ENCODE results near the gene TMEM220.

- TF ChIP-seq PPARA (CRISPR knock-in tag; IDR thresholded peaks at IDR 0.05; ENCODE audit: borderline replicate concordance) (no peak), ZFP3 (CRISPR knock-in tag; IDR thresholded peaks at IDR 0.05) (no peak), CSRNP3 (CRISPR knock-in tag; IDR thresholded peaks at IDR 0.05) (no peak), ARNTL (CRISPR knock-in tag; IDR thresholded peaks at IDR 0.05; ENCODE audit: borderline replicate concordance, low read depth) (no peak), CSDC2 (CRISPR knock-in tag; IDR thresholded peaks at IDR 0.05) (no peak), TSHZ2 (CRISPR knock-in tag; IDR thresholded peaks at IDR 0.05) (no peak), ZNF8 (CRISPR knock-in tag; IDR thresholded peaks at IDR 0.05) (no peak), ESRRG (CRISPR knock-in tag; IDR thresholded peaks at IDR 0.05) (no peak)
- TF ChIP-seq, protein P1, sequence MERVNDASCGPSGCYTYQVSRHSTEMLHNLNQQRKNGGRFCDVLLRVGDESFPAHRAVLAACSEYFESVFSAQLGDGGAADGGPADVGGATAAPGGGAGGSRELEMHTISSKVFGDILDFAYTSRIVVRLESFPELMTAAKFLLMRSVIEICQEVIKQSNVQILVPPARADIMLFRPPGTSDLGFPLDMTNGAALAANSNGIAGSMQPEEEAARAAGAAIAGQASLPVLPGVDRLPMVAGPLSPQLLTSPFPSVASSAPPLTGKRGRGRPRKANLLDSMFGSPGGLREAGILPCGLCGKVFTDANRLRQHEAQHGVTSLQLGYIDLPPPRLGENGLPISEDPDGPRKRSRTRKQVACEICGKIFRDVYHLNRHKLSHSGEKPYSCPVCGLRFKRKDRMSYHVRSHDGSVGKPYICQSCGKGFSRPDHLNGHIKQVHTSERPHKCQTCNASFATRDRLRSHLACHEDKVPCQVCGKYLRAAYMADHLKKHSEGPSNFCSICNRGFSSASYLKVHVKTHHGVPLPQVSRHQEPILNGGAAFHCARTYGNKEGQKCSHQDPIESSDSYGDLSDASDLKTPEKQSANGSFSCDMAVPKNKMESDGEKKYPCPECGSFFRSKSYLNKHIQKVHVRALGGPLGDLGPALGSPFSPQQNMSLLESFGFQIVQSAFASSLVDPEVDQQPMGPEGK (CRISPR knock-in tag; IDR thresholded peaks at IDR 0.05; ENCODE audit: borderline replicate concordance): 0 out of 2 replicates have a peak, but pooled peaks have one; percentile 37
These were observed 32.4 kb downstream of the TMEM220 start, which contains the start of the genes ADPRM and SCO1 for GRCh38 chr17:10697092-10698081.

Data from SK-N-SH treated with all-trans-retinoic acid at 6 μM for 48 hours (cell line).